IPS-18a (cell line): ENCODE data around the gene SMAP1.

ENCODE experiments used
- H3K27ac ChIP-seq: one replicate; pipeline ENCODE4 v1.5.1; 2013; ENCODE audit warnings: low read length
- H3K27me3 ChIP-seq: one replicate; pipeline ENCODE4 v1.6.1; 2013; ENCODE audit warnings: mild to moderate bottlenecking, low read length; ENCODE audit not compliant: control insufficient read depth, insufficient read depth
- H3K36me3 ChIP-seq: one replicate; pipeline ENCODE4 v1.6.1; 2013; ENCODE audit warnings: low read depth, low read length; ENCODE audit not compliant: control insufficient read depth
- H3K4me1 ChIP-seq: one replicate; pipeline ENCODE4 v1.6.1; 2013; ENCODE audit warnings: low read depth, low read length; ENCODE audit not compliant: control insufficient read depth
- H3K4me3 ChIP-seq: one replicate; pipeline ENCODE4 v1.5.1; 2013; ENCODE audit warnings: low read length
- H3K9ac ChIP-seq: one replicate; pipeline ENCODE4 v1.6.1; 2013; ENCODE audit warnings: mild to moderate bottlenecking, low read length, moderate library complexity
- H3K9me3 ChIP-seq: one replicate; pipeline ENCODE4 v1.6.1; 2013; ENCODE audit warnings: low read depth, low read length; ENCODE audit not compliant: control insufficient read depth

The SMAP1 gene

DNA sequence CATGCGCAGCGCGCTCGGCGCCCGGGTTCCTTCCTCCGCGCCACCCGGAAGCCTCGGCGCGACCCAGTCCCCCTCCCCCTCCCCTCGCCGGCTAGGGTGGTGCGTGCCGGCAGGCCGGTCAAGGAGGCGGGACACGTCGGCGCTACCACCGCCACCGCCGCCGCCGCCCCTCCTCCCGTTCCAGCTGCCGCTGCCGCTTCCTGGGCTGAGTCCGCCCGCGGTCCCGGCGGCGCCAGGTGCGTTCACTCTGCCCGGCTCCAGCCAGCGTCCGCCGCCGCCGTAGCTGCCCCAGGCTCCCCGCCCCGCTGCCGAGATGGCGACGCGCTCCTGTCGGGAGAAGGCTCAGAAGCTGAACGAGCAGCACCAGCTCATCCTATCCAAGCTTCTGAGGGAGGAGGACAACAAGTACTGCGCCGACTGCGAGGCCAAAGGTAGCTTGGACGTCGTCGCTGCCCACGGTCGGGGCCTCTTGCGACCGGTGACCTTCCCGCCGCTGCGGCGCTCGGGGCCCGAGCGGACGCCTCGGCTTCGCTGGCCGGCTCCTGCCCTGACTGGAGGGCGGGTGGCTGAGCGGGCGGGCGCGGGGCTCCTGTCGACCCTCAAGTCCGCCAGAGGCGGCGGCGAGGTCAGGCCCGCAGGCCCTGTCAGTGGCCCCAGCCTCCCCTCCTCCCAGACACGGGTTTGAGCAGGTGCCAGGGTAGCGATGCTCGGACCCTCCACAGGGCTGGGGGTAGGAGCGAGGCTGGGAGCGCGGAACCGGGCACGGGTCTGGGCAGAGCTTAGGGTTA lies at the start of gene SMAP1:
SMAP1 (plus strand) TSS at position 173 of the 788 bp plus-strand sequence; CDS start at position 314, 141 bp downstream.
- peak within 1 kb of the TSS; percentile 81 for H3K27ac ChIP-seq
- no peaks in the 10 kb centered on the region for H3K9me3 ChIP-seq
- H3K9ac ChIP-seq: peak within 1 kb of the TSS; percentile 68

GRCh38 chr6:70620746-70621145 lies 46.9 kb upstream of the SMAP1 start:
- Histone ChIP-seq H3K9me3 (no peaks in the 10 kb centered on the region), H3K9ac (no peak overlapping the region), H3K27me3 (no peaks in the 10 kb centered on the region), H3K27ac (no peak overlapping the region), H3K36me3 (no peaks in the 10 kb centered on the region), H3K4me3 (no peak overlapping the region), H3K4me1 (no peaks in the 10 kb centered on the region)

More for the DNA sequence above, at the start of gene SMAP1:
- H3K36me3 ChIP-seq: no peaks in the 10 kb centered on the region
- peak within 1 kb of the TSS; percentile 85 for H3K4me3 ChIP-seq
- peaks cover 20% of the 10 kb centered on the region for H3K4me1 ChIP-seq
- H3K27me3 ChIP-seq: no peaks in the 10 kb centered on the region

GRCh38 chr6:70622461-70622860 lies 45.2 kb upstream of the SMAP1 start:
- no peaks in the 10 kb centered on the region for H3K36me3 ChIP-seq
- H3K27ac ChIP-seq: no peak overlapping the region
- H3K27me3 ChIP-seq: no peaks in the 10 kb centered on the region
- H3K4me3 ChIP-seq: no peak overlapping the region
- no peak overlapping the region for H3K9ac ChIP-seq
- H3K4me1 ChIP-seq: no peaks in the 10 kb centered on the region
- H3K9me3 ChIP-seq: no peaks in the 10 kb centered on the region

DNA sequence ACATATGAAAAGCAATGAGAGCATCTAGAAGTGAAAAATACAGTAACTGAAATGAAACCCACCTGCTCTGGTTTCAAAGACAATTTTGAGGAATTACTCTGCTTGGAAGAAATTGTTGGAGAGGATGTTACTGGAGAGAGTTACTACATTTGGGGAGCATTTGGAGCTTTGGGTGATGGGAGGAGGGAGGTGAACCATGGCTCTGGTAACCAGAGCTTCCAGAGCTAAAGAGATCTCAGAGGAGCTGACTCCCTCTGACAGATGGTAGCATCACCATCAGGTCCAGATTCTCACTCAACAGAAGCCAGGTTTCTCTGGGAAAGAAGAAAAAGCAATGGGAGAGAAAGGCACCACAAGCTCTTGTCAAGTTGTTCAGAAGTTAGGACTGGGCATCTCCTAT lies 42.2 kb upstream of the SMAP1 start:
- Histone ChIP-seq H3K27me3 (no peaks in the 10 kb centered on the region), H3K9ac (no peak overlapping the region), H3K9me3 (no peaks in the 10 kb centered on the region), H3K27ac (no peak overlapping the region), H3K4me1 (no peaks in the 10 kb centered on the region), H3K4me3 (no peak overlapping the region), H3K36me3 (no peaks in the 10 kb centered on the region)

DNA sequence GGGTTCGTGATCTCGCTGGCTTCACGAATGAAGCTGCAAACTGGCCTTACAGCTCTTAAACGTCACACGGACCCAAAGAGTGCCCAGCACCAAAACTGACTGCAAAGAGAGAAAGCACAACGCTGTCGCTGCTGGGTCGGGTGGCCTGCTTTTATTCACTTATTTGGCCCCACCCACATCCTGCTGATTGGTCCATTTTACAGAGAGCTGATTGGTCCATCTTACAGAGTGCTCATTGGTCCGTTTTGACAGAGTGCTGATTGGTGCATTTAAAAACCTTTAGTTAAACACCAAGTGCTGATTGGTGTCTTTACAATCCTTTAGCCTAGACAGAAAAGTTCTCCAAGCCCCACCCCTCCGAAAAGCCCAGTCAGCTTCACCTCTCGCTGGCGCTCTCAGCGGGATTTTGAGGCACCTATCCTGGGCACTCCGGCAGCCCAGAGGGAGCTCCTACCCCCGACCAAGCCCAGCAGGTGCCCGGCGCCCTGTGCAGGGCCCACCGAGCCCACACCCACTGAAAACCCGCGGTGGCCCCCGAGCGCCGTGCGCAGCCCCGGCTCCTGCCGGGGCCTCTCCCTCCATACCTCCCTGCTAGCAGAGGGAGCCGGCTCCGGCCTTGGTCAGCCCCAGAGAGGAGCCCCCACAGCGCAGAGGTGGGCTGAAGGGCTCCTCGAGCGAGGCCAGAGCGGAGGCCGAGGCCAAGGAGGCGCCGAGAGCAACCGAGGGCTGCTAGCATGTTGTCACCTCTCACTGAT lies 40.0 kb upstream of the SMAP1 start:
- H3K4me1 ChIP-seq: no peaks in the 10 kb centered on the region
- no peak overlapping the region for H3K9ac ChIP-seq
- no peaks in the 10 kb centered on the region for H3K9me3 ChIP-seq
- H3K27me3 ChIP-seq: no peaks in the 10 kb centered on the region
- no peak overlapping the region for H3K4me3 ChIP-seq
- no peaks in the 10 kb centered on the region for H3K36me3 ChIP-seq
- H3K27ac ChIP-seq: no peak overlapping the region

GRCh38 chr6:70629929-70630328 lies 37.8 kb upstream of the SMAP1 start:
- H3K4me3 ChIP-seq: no peak overlapping the region
- no peaks in the 10 kb centered on the region for H3K9me3 ChIP-seq
- no peaks in the 10 kb centered on the region for H3K36me3 ChIP-seq
- no peaks in the 10 kb centered on the region for H3K4me1 ChIP-seq
- no peak overlapping the region for H3K9ac ChIP-seq
- no peaks in the 10 kb centered on the region for H3K27me3 ChIP-seq
- H3K27ac ChIP-seq: no peak overlapping the region

DNA sequence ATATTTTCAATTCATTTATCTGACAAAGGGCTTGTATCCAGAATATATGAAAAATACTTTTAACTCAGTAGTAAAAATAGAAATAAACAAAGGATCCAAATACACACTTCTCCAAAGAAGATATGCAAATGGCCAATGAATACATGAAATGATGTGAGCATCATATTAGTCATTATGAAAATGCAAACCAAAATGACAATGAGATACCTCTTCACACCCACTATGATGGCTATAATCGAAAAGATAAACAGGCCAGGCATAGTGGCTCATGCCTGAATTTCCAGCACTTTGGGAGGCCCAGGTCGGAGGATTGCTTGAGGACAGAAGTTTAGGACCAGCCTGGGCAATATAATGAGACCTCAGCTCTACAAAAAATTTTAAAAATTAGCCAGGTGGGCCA lies 33.8 kb upstream of the SMAP1 start:
- Histone ChIP-seq H3K27ac (no peak overlapping the region), H3K9ac (no peak overlapping the region), H3K4me1 (no peaks in the 10 kb centered on the region), H3K36me3 (no peaks in the 10 kb centered on the region), H3K9me3 (no peaks in the 10 kb centered on the region), H3K27me3 (no peaks in the 10 kb centered on the region), H3K4me3 (no peak overlapping the region)

- no peak overlapping the region for H3K9ac ChIP-seq
- no peak overlapping the region for H3K4me3 ChIP-seq
- no peak overlapping the region for H3K27ac ChIP-seq
- no peaks in the 10 kb centered on the region for H3K9me3 ChIP-seq
- H3K27me3 ChIP-seq: no peaks in the 10 kb centered on the region
- H3K36me3 ChIP-seq: no peaks in the 10 kb centered on the region
- H3K4me1 ChIP-seq: no peaks in the 10 kb centered on the region
Observed at GRCh38 chr6:70636596-70636995, 31.1 kb upstream of the SMAP1 start.

DNA sequence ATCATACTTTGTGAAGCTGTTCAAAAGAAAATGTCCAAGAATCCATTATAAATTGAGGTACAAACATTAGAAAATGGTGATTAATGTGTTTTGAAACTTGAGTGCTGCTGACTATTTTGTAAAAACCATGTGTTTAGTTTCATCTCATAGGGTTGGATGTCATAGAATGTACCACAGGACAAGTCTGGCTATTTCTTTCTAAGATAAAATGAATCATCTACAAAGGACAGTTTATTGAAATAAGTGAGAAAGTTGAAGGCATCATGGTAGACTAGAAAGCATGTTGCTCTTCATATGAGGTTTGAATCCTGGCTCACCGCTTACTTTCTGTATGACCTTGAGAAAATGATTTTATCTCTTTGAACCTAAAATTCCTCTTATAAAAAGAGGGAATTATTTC lies 29.2 kb upstream of the SMAP1 start:
- Histone ChIP-seq H3K4me1 (no peaks in the 10 kb centered on the region), H3K4me3 (no peak overlapping the region), H3K36me3 (no peaks in the 10 kb centered on the region), H3K27me3 (no peaks in the 10 kb centered on the region), H3K9ac (no peak overlapping the region), H3K9me3 (no peaks in the 10 kb centered on the region), H3K27ac (no peak overlapping the region)

DNA sequence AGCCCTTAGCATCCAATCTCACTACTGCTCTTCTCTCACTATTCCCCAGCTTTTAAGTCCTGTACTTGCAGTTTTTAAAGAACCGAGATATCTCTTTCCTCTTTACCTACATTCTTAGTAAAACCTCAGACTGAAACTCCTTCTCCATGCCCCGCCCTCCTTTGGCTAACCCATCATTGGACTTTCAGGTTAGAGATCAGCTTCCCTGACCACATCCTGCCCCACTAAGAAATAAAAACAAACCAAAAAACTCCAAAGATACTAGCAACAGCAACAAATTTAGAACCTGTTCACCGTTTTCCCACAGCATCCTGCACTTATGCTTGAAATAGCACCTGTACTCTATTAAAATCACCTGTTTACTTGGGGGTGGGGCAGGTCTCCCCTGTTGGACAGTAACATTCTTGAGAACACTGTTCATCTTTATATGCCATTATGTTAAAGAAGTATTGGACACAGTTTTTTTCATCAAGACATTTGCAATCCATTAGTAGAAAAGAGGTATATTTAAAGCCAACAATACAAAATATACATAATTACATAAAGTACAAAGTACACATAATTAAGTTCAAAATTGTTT lies 16.3 kb upstream of the SMAP1 start:
- H3K9me3 ChIP-seq: no peaks in the 10 kb centered on the region
- no peaks in the 10 kb centered on the region for H3K4me1 ChIP-seq
- no peak overlapping the region for H3K9ac ChIP-seq
- no peaks in the 10 kb centered on the region for H3K27me3 ChIP-seq
- no peaks in the 10 kb centered on the region for H3K36me3 ChIP-seq
- H3K4me3 ChIP-seq: no peak overlapping the region
- no peak overlapping the region for H3K27ac ChIP-seq

GRCh38 chr6:70652216-70652615 lies 15.5 kb upstream of the SMAP1 start:
- Histone ChIP-seq H3K27ac (no peak overlapping the region), H3K36me3 (no peaks in the 10 kb centered on the region), H3K4me3 (no peak overlapping the region), H3K27me3 (no peaks in the 10 kb centered on the region), H3K9me3 (no peaks in the 10 kb centered on the region), H3K9ac (no peak overlapping the region), H3K4me1 (no peaks in the 10 kb centered on the region)
